ENCODE results near the gene KIAA1549.

Gene KIAA1549

DNA sequence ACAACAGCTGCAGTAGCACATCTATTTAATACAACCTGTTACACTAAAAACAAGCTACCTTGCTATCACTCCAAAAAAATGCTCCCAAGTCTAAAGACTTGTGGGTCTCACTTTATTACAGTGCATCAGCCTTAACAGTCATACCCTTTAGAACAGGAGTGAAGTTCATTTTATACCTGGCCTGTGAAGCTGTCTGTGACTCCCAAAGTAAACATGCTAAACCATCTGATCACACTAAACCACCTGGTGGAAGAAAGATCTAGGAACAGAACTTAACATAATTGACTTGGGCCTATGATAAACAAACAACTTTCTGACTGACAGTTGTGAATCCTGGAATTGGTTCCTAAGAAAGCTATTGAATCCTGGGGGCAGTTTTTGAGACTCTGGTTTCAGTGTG is 102.3 kb downstream of the KIAA1549 start:
- no peak for ATAC-seq

DNA sequence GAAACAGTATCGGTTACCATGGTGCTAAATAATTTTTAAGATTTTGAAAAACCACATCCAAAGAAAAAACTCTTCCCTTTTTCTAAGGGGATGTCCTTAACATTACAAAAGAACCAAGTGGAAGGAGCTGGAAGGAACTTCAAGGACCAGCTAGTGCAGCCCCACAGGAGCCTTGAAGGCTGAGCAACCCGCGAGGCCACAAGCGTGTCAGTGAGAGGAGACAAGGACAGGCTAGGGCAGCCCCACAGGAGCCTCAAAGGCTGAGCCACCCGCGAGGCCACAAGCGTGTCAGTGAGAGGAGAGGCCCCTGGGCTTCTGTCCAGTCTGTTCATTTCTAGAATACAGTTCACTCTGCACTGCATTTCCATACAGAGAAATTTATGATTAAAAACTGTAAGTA is 103.1 kb downstream of the KIAA1549 start:
- no peak for ATAC-seq

DNA sequence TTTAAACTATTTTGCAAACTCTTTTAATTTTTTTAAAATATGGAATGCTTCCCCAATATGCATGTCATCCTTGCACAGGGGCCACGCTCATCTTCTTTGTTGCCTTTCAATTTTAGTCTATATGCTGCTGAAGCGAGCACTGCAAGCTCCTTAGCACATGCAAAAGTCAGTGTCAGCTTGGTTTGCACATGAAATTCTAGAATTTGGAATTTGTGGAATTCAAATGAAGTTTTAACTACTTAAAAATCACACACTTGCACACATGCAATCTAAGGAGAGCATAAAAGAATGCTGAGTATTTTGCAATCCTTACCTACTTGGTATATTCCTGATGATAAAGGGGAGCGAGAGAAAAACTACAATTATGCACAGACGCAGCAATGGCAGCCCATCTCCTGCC is 104.9 kb downstream of the KIAA1549 start:
- ATAC-seq, result no peak

DNA sequence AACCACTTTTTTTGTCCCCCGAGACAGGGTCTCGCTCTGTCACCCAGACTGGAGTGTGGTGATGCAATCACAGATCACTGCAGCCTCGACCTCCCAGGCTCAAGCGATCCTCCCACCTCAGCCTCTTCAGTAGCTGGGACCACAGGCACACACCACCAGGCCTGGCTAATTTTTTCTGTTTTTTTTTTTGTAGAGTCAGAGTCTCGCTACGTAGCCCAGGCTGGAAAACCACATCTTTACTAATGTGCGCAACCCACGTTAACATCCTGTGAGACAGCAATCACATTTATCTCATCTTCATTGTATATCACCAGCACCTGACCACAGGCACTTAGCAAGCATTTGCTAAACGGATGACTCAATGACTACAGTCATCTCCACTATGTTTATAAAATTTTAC is 105.4 kb downstream of the KIAA1549 start:
- peak; percentile 99 for ATAC-seq

DNA sequence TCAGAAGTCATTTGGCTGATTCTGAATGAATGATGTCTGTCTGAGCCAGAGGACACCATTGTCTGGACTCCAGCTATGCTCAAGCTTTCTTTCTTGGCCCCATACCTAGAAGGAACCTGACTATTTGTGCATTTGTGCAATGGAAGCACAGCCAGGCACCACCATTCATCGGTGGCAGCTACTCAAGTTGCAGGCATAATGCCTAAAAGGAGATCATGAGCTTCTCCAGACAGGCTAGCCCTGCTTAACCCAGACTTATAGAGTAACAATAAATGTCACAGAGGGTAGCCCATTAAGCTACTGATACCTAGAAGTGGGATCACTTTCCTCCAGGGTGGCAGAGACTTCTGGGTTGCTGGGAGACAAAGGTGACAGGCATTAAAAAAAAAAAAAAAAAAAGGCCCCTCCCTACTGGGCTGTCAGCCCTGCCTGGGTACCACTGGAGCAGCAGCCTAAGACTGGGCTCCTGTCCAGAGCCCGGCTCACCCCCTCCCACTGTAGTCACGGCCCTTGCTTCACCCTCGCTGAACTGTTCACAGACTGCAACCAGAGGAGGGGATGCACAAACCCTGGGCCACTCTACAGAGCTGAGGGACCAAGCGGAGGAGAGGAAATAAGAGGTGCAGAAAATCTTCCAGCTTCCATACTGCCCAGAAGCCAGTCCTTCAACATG is 107.8 kb downstream of the KIAA1549 start:
- ATAC-seq, result no peak

DNA sequence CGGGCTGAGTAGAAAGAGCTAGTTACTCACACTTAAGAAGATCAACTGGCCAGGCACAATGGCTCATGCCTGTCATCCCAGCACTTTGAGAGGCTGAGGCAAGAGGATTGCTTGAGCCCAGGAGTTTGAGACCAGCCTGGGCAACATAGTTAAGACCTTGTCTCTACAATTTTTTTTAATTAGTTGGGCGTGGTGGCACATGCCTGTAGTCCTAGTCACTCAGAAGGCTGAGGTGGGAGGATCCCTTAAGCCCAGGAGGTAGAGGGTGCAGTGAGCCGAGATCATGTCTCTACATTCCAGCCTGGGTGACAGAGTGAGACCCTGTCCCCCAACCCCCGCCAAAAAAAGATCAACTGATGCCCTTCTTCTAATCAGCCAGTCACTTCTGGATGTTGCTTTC is 108.6 kb downstream of the KIAA1549 start:
- no peak for ATAC-seq

DNA sequence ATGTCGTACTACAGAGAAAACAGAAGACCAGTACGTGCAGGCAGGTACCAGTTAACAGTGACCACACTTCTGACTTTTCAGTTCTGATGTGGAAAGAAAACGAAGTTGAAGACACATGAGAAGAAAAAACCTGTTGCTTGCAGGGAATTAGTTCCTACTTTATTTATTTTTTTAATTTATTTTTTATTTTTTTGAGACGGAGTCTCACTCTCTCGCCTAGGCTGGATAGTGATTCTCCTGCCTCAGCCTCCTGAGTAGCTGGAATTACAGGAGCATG is 109.4 kb downstream of the KIAA1549 start:
- ATAC-seq, result no peak

DNA sequence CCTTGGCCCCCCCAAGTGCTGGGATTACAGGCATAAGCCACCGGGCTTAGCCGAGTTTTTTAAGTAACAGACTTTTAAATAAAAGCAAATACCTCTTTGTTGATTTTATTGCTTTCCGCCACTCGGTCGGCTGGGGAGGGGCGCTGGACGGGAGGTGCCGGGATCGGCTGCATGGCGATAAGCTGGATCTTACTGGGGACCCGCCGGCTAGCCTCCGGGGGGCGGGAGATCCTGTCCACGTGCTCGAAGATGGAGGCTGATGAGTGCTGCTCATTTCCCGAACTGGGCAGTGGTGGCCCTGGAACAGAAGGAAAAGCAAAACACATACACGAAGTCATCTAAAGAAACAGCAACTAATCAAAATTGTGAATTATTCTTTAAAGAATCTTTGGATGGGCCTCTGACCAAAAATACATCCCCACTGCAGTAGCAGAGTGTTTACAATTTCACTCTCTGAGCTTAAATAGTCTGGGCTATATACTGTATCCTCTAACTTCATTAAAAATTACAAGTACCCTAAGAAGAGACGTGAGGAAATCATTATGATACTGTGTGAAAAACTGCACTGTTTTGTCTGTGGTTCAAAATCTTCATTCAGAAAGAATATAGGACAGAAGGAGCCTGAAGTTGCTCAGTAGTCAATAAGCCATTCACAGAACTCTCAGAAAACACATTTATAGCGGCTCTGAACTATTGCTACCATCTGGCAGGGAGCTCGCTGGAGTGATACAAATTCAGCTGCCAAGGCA is 110.0 kb downstream of the KIAA1549 start:
- ATAC-seq, result no peak

DNA sequence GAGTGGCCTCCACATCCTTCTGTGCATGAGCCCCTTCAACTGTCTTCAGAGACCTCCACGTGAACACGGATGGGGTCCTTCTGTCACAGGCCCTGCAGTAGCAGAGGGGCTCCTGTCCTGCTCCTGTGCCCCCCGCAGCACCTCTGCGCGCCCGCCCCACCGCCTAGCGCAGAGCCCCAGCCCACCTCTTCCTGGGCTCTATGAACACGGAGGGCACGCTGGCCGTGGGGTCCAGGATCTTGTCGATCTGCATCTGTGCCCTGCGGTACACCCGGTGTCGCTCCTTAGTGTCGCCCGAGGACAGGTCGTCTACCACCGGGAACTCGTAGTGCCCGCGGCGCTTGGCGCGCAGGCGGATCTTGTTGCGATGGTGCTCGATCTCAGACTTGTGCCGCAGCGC is 111.8 kb downstream of the KIAA1549 start:
- ATAC-seq, result no peak

DNA sequence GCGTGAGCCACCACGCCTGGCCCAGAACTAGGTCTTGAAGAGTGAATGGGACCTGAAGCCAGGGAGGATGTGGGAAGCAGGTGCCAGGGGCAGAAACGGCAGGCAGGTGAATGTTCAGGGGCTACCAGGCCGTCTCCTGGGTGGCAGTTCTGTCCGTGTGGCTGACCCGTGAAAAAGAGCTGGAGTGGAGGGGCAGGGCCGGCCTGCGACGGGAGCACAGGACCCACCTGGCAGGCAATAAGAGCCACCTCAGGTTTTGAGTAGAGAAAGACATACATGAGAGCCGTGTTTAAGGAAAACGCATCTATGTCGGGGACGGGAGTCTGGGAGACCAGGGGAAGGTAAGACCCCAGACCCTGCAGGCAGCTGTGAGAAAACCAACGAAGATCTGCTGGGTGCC is 112.5 kb downstream of the KIAA1549 start:
- no peak for ATAC-seq

DNA sequence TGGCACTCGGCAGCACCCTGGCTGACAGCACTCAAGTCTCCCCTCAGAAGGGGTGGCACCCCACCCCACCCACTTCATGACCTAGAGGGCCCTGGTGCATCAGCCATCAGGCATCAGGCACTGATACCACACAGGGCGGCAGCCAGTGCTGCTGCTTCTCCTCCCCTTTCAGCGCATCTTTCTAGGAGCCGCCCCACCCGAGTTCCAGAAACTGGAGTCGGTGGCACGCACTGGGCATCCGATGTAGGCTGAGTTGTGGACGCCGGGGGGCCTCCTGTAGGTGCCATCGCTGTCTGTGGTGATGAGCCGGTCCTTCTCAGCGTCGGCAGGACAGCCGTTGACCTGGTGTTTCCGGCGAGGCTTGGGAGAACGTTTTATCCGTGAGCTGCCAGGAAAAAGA is 113.4 kb downstream of the KIAA1549 start:
- ATAC-seq, result no peak

DNA sequence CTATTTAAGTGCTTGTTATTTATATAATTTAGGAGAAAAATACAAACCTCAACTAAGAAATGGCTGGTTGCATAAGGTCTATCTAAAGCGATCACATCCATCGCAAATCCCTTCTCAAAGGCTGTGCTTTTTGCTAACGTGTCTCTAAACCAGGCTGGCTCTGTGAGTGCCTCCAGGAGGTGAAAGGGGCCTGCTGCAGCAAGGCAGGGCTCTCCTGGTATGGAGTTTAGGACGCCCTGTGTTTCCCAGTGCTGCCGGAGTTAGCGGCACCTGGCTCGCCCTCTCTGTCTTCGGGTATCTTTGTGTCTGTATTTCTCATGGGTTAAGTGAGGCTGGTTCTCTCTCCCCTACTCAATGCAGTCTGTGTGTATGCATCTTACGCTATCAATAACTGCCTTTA is 114.8 kb downstream of the KIAA1549 start:
- no peak for ATAC-seq

DNA sequence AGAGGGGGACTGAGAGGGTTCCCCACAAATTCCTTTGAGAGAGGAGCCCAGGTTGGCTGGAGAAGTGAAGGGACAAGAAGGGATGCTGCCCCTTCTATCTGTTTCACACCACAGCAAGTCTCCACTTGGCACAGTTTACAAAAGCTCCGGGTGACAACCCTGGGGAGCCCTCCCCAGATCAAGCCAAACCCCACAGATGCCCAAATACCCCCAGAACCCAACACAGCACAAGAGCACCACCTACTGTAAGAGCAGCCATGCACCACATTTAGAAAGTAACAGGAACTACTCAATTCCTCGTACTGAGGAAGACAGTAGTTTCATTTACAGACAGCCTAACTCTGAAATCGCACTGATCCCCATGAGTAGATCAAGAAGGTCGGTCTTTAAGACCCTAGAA is 115.3 kb downstream of the KIAA1549 start:
- peak; percentile 28 to 53 for ATAC-seq

DNA sequence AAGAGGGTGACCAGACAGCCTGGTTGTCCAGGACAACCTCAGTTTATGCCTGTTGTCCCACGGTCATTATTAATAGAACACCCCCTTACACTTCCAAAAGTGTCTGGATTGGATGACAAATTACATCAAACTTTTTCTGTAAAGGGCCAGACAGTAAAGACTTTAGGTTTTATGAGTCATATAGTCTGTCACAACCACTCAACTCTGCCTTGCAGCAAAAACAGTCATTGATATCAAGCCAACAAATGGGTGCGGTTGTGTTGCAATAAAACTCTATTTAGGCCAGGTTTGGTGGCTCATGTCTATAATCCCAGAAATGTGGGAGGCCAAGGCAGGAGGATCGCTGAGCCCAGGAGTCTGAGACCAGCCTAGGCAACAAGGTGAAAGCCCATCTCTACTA is 116.5 kb downstream of the KIAA1549 start:
- peak; percentile 62 to 75 for ATAC-seq

DNA sequence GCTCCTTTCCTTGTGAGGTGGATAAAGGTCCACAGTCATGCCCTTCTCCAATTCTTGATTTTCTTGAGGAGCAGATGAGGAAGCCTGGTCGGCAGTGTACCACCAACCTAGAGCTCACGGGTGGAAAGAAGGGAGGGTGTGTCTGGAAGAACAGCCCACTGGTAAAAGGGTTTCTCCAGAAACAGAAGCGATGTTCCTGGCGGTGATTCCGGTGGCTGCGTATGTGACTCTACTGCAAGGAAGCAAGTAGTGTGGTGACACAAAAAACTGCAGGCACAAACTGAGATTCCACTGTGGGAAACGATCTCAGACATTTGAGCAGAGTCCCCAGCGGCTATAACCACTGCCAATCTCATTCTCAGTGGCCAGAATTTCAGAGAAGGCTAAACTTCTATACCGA is 117.3 kb downstream of the KIAA1549 start:
- ATAC-seq, result no peak

DNA sequence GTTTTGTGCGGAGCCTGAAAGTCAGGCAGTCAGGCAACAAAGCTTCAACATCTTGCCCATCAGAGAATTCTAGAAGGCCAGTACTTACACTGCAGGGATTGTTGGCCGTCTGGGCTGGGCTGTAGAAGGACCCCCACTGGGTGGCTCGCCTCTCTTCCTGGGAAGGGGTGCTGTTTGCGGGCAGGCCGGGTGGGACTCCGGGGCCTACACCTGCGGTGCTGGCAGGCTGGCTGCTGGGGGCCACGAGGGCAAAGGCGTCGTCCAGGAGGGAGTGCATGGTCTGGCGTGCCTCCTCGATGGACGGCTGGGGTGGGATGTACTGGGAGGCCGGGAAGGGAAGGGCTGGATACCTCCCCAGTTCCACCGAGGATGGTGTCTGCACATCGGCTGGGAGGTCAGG is 120.1 kb downstream of the KIAA1549 start:
- ATAC-seq, result no peak

DNA sequence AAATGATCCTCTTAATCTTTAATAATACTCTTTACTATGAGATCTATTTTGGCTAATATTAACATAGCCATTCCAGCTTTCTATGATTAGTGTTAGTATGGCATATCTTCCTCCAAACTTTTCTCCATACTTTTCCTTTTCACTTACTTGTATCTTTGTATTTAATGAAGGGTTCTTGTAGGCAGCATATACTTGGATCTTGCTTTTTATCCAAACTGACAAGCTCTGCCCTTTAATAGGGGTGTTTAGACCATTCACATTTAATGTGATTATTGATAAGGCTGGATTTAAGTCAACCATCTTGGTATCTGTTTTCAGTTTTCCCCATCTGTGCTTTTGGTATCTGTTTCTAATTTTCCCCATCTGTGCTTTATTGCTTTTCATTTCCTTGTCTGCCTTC is 123.5 kb downstream of the KIAA1549 start:
- no peak for ATAC-seq

DNA sequence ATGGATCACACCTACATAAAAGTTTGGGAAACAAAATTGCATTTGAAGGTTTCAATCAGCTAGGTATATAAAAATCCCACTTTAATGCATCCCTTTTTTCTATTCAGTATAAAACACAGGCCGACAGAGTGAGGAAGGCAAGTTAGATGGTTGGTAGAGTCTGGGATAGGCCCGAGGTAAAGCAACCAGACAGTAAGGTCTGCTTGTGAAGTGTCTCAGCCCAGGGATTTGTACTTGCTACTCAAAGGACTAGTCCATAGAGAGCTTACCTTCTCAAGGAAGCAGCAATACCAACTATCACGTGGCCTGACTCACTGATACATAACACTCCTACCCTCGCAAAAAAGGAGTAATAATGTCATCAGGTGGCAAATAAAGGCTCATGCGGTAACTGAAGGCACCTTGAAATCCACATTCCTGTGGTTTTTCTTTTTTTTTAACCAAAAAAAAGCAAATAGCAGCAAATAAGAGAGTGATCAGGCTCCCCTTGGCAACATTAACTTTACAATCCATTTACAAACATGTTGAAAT is 127.0 kb downstream of the KIAA1549 start:
- ATAC-seq, result no peak

DNA sequence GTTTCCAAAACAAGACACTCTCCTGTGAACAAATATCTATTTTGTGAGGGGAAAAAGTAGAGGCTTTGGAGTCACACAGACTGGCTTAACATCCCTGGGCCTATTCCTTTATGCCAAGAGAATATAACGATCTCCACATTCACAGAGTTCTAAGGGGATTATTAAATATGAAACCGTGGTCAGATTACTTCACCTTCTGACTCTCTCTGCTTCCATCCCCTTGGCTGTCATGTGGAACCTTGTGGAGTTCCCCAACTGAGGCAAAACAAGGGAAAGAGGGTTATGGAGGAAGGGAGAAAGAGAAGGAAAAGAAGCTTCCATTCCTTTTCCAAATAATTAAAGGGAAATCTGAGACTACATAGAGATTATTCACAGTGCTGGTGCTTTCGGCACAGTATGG is 127.7 kb downstream of the KIAA1549 start:
- no peak for ATAC-seq

DNA sequence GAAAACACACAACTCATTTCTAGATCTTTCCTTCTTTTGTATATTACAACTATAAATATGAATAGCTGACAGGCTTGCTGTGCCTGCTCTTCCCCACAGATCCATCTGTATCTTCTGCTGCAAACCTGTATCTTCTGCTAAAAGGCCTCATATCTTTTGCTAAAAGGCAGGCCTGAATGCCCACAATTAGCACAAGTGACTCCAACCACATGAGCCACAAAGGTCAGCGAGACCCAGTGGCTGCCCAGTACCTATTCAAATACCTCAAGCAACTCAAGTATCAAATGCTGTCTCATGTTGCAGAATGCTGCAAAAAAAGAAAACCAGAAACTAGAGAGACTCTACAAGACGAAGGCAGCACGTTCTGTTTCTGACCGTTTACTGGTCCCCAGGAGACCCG is 128.7 kb downstream of the KIAA1549 start:
- ATAC-seq, result no peak

DNA sequence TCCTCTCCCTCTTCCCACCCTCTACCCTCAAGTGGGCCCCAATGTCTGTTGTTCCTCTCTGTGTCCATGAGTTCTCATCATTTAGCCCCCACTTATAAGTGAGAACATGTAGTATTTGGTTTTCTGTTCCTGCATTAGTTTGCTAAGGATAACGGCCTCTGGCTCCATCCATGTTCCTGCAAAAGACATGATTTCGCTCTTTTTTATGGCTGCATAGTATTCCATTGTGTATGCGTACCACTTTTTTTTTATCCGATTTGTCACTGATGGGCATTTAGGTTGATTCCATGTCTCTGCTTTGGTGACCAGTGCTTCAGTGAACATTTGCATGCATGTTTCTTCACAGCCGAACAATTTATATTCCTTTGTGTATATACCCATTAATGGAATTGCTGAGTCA is 131.5 kb downstream of the KIAA1549 start:
- ATAC-seq, result no peak

DNA sequence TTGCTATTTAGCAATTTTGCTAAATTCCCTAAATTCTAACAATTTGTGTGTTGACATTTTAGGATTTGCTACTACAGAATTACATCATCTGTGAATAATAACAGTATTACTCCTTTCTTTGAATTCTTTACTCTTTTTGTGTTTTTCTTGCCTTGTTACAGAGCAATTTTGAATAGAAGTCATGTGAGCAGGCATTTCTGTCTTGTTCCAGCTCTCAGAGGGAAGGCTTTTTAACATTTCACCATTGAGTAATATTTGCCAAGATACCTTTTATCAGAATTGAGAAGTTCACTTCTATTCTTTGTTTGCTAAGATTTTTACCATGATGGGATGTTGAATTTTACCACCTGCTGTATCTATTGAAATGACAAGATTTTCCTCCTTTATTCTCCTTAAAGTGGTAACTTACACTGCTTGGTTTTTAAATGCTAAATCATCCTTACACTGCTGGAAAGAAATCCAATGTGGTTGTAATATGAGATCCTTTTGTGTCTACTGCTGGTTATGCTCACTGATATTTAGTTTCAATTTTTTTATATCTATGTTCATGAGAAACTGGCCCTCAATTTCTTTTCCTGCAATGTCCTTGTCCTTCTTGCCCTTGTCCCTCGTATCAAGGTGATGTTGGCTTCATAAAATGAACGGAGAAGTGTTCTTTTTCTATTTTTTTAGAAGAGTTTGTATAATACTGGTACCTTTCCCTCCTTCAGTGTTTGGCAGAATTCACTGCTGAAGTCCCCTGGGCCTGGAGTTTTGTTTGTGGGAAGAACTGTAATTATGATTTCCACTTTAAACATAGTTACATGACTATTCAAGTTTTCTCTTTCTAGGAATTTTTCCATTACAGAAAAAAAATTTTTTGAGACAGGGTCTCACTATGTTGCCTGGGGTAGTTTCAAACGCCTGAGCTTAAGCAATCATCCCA is 132.9 kb downstream of the KIAA1549 start:
- ATAC-seq, result no peak

DNA sequence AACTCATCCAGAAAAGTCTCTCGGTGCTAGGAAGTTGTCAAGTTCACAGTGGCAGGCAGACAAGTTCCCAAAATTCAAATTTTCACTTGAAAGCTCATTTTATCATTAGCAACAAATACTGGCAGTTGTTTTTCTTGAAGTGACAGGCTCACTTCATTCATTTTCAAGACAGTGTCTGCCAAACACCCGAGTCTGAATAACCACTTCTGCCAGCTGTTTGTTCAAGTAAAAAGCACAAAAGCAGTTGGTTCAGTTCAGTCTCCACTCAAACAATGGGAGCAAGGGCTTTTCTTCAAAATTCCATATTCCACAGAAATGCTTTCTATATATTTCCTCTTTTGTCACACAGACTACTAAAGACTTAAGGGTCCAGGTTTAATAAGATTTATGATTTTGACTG is 135.5 kb downstream of the KIAA1549 start:
- ATAC-seq, result no peak
